HepG2 (cell line): ENCODE data around the gene IVL. TPM values are rescaled to one million over a fixed set of nuclear protein-coding genes. Genes with fewer than 3 reads are reported as not detected.
A peak's percentile ranks its signal among the peaks of the same experiment; 100 is the strongest.

Experiments
- ATAC-seq: fragments of 200-7000 bp; cut with Tn5 transposase; 3 replicates; pipeline ENCODE4 v1.9.1; 2020; ENCODE audit warnings: mild to moderate bottlenecking, moderate library complexity
- BruUV-seq: library from RNA; stranded (reverse); fragments of 400-500 nt; replicated peaks from 2 replicates; lab custom pipeline; 2021; lab: Mats Ljungman, UMichigan
- CTCF ChIA-PET: fragments of 300-600 bp; formaldehyde crosslinking; extraction: SDS; loops from one replicate; lab custom pipeline; 2021; ENCODE audit warnings: low total read pairs, inconsistent platforms, low intra/inter-chr PET ratio; lab: Yijun Ruan, JAX
- POLR2A ChIA-PET: fragments of 350-600 bp; sonication (Branson Sonifier 250); formaldehyde crosslinking; loops from one replicate; lab custom pipeline; 2020; ENCODE audit warnings: antibody characterized with exemption, inconsistent platforms; lab: Yijun Ruan, JAX
- DNase-seq: peaks from one replicate; pipeline ENCODE4 v3.0.0-alpha.2; 2015; ENCODE audit warnings: low spot score
- FAIRE-seq: peaks from 3 replicates; lab custom pipeline; 2011; peaks lifted over from hg19 to GRCh38; lab: Jason Lieb, UNC
- H2AFZ ChIP-seq: one replicate; pipeline ENCODE4 v1.6.1; 2011; ENCODE audit warnings: low read length, inconsistent platforms
- H3K27ac ChIP-seq: fragments of 300-600 bp; 3 replicates; pipeline ENCODE4 v1.8.0; 2011; ENCODE audit warnings: mixed run types, mild to moderate bottlenecking, mixed read lengths, low read length, inconsistent platforms; ENCODE audit not compliant: insufficient read depth; ENCODE audit errors: extremely low read length
- H3K27me3 ChIP-seq, 2 experiments: fragments of 200-600 bp in 1 of 2; 2 replicates in 1 of 2; 3 replicates in 1 of 2; pipeline versions ENCODE4 v1.6.0 to v1.8.0; 2011; ENCODE audit warnings: low read length in 2 of 2, mild to moderate bottlenecking in 2 of 2, moderate library complexity in 2 of 2, inconsistent platforms in 1 of 2; ENCODE audit not compliant: insufficient read depth in 2 of 2, control insufficient read depth in 1 of 2
- H3K36me3 ChIP-seq, 2 experiments: fragments of 200-600 bp in 1 of 2; replicated peaks in 1 of 2; 2 replicates in 1 of 2; 3 replicates in 1 of 2; pipeline versions ENCODE4 v1.5.1 to v1.8.0; 2011; ENCODE audit warnings: low read length in 2 of 2, inconsistent platforms in 1 of 2; ENCODE audit not compliant: insufficient read depth in 2 of 2, control insufficient read depth in 1 of 2
- H3K4me1 ChIP-seq: 2 replicates; pipeline ENCODE4 v1.5.1; 2012; ENCODE audit warnings: low read length, inconsistent platforms; ENCODE audit not compliant: insufficient read depth
- H3K4me2 ChIP-seq: 2 replicates; pipeline ENCODE4 v1.6.0; 2011; ENCODE audit warnings: low read depth, low read length, inconsistent platforms
- H3K4me3 ChIP-seq, 3 experiments: fragments of 200-600 bp in 1 of 3; sonication (generic), shearing (Covaris generic) in 1 of 3; replicated peaks in 1 of 3; 2 replicates each; pipeline ENCODE4 v1.5.1; 2011 to 2016; ENCODE audit warnings: low read length in 3 of 3, inconsistent platforms in 2 of 3, low read depth in 2 of 3, mild to moderate bottlenecking in 2 of 3, control low read depth in 1 of 3, mixed read lengths in 1 of 3; ENCODE audit not compliant: insufficient read depth in 1 of 3
- H3K79me2 ChIP-seq: one replicate; pipeline ENCODE4 v1.6.1; 2011; ENCODE audit warnings: low read length, inconsistent platforms; ENCODE audit not compliant: insufficient read depth
- H3K9ac ChIP-seq: 2 replicates; pipeline ENCODE4 v1.6.0; 2011; ENCODE audit warnings: mild to moderate bottlenecking, low read depth, low read length, inconsistent platforms; ENCODE audit not compliant: insufficient read depth
- H3K9me3 ChIP-seq: 2 replicates; pipeline ENCODE4 v1.5.1; 2012; ENCODE audit warnings: mild to moderate bottlenecking, low read length
- H4K20me1 ChIP-seq: 2 replicates; pipeline ENCODE4 v1.6.0; 2011; ENCODE audit warnings: inconsistent platforms, mild to moderate bottlenecking, low read length, moderate library complexity; ENCODE audit not compliant: insufficient read depth
- ARID3A ChIP-seq: IDR thresholded peaks from 2 replicates; pipeline ENCODE4 v1.6.1; 2012; ENCODE audit warnings: low read depth, low read length, improper control_type of control experiment
- CREM ChIP-seq, 2 experiments: sonication (generic) in 1 of 2; formaldehyde crosslinking in 1 of 2; IDR thresholded peaks; 2 replicates each; pipeline versions ENCODE4 v1.4.0 to v1.6.1; 2016 to 2020; ENCODE audit warnings: antibody characterized with exemption in 1 of 2, mild to moderate bottlenecking in 1 of 2, missing genetic modification reagents in 1 of 2
- FOXJ3 ChIP-seq: sonication (generic); formaldehyde crosslinking; IDR thresholded peaks from 2 replicates; pipeline ENCODE4 v1.4.0; 2020; ENCODE audit warnings: missing genetic modification reagents, mild to moderate bottlenecking, borderline replicate concordance
- SMAD1 ChIP-seq: sonication (generic); formaldehyde crosslinking; IDR thresholded peaks from 2 replicates; pipeline ENCODE4 v1.4.0; 2020; ENCODE audit warnings: missing genetic modification reagents, low read depth, mild to moderate bottlenecking, borderline replicate concordance
- TERF1 ChIP-seq: sonication (generic); formaldehyde crosslinking; IDR thresholded peaks from 2 replicates; pipeline ENCODE4 v1.8.0; 2022; ENCODE audit warnings: mild to moderate bottlenecking, missing genetic modification reagents, moderate library complexity
- ZHX2 ChIP-seq, 2 experiments: sonication (generic) in 1 of 2; formaldehyde crosslinking in 1 of 2; IDR thresholded peaks; 2 replicates each; pipeline versions ENCODE4 v1.6.1 to v1.9.0; 2014 to 2022; ENCODE audit warnings: antibody characterized with exemption in 1 of 2, borderline replicate concordance in 1 of 2, inconsistent platforms in 1 of 2, low read depth in 1 of 2, missing genetic modification reagents in 1 of 2
- ZNF10 ChIP-seq: sonication (generic); formaldehyde crosslinking; IDR thresholded peaks from 2 replicates; pipeline ENCODE4 v1.4.0; 2020; ENCODE audit warnings: mild to moderate bottlenecking, low read depth, missing genetic modification reagents, borderline replicate concordance
- ZNF660 ChIP-seq: sonication (generic); formaldehyde crosslinking; IDR thresholded peaks from 2 replicates; pipeline ENCODE4 v1.5.1; 2020; ENCODE audit warnings: mild to moderate bottlenecking, low read depth, missing genetic modification reagents, borderline replicate concordance
- ZNF674 ChIP-seq: sonication (generic); formaldehyde crosslinking; IDR thresholded peaks from 2 replicates; pipeline ENCODE4 v1.5.0; 2020; ENCODE audit warnings: low read depth, mild to moderate bottlenecking, missing genetic modification reagents
- WGBS: methylation state at CpG from one replicate; pipeline ENCODE4 v1.1.6; 2017; ENCODE audit warnings: low lambda C conversion rate; 5-methylcytosine and 5-hydroxymethylcytosine counted together
- in situ Hi-C: cut with HindIII; loops from 2 replicates; pipeline ENCODE4 v1.10.0; 2017; ENCODE audit warnings: low pct_unique_long_range_greater_than_20kb; ENCODE audit not compliant: extremely low pct_ligation_motif_present
- intact Hi-C: fragments of 100-400 bp; cut with micrococcal nuclease; formaldehyde crosslinking; loops from one replicate; pipeline ENCODE4 v1.10.0; 2022; ENCODE audit not compliant: unreplicated experiment
- polyA plus RNA-seq, 8 experiments: library from polyadenylated mRNA; depleted of rRNA in 3 of 8; stranded (reverse) in 7 of 8; unstranded in 1 of 8; fragments of >200 nt; fragmentation: Illumina TruSeq in 4 of 8; extraction: Trizol in 4 of 8; gene quantifications; 2 replicates each; pipeline versions ENCODE4 v1.2.1 to v1.2.3, GENCODE V29; 2011 to 2016; ENCODE audit warnings: low read depth in 4 of 8, missing spikeins in 1 of 8, mixed read lengths in 1 of 8; ENCODE audit not compliant: insufficient read depth in 1 of 8
- total RNA-seq, 5 experiments: library from RNA; depleted of rRNA; stranded (reverse); fragments of >200 nt; fragmentation: Illumina TruSeq; extraction: Trizol; gene quantifications; 2 replicates each; pipeline ENCODE4 v1.2.3, GENCODE V29; 2016; ENCODE audit warnings: low read depth in 1 of 5

Gene IVL
- total and polyA plus RNA-seq, 2 of the 13 experiments (the other 11 are each of a cell fraction or from before 2014, with no cell fraction given): not detected

- TF ChIP-seq CREM (IDR thresholded peaks at IDR 0.05) (no peak), CREM (CRISPR knock-in tag; IDR thresholded peaks at IDR 0.05) (no peak), SMAD1 (CRISPR knock-in tag) (no peak), ZNF10 (CRISPR knock-in tag) (no peak)
Observed at GRCh38 chr1:152873495-152873894, 34.9 kb upstream of the IVL start (continued).

GRCh38 chr1:152876827-152877226, 31.5 kb upstream of the IVL start:
- intact Hi-C loops (no loop called here), in situ Hi-C loops (loop anchor here (10.0 kb wide), 2 partner anchors 318 to 348 kb away; no protein-coding TSS in a partner anchor)
- no TSS peak for BruUV-seq
- TF ChIP-seq TERF1 (CRISPR knock-in tag) (no peak), ARID3A (no peak), ZNF674 (CRISPR knock-in tag) (no peak), ZHX2 (IDR thresholded peaks at IDR 0.05; ENCODE audit: low read depth) (no peak), ZHX2 (CRISPR knock-in tag; IDR thresholded peaks at IDR 0.05; ENCODE audit: borderline replicate concordance) (no peak), FOXJ3 (no peak), ZNF660 (CRISPR knock-in tag) (no peak)
- ATAC-seq: no peak
- Histone ChIP-seq H3K4me3 (no peak overlapping the region), H2AFZ (no peak overlapping the region), H3K27ac (no peak overlapping the region), H3K4me1 (peaks cover 6% of the 10 kb centered on the region), H3K9ac (no peak overlapping the region), H3K27me3 (no peaks in the 10 kb centered on the region), H3K36me3 (no peaks in the 10 kb centered on the region), H3K9me3 (no peaks in the 10 kb centered on the region), H4K20me1 (no peaks in the 10 kb centered on the region), H3K79me2 (no peaks in the 10 kb centered on the region), H3K4me2 (no peak overlapping the region)
- DNase-seq: peak; percentile 7
- ChIA-PET POLR2A (no interaction called here), CTCF (no interaction called here)
- no peak for FAIRE-seq
- WGBS: 0% methylated on average over 1 of the region's 1 CpG
